Upper lobe of right lung (tissue), 1 donor: ENCODE data around the gene PGAP3. TPM values are rescaled to one million over a fixed set of nuclear protein-coding genes. Genes with fewer than 3 reads are reported as not detected.

ENCODE experiments used
- ATAC-seq: fragments of 200-7000 bp; cut with Tn5 transposase; one replicate; pipeline ENCODE4 v1.9.1; 2020; ENCODE audit warnings: mild to moderate bottlenecking, moderate library complexity
- DNase-seq: peaks from one replicate; pipeline ENCODE4 v3.0.0-alpha.2; 2020
- H3K27ac ChIP-seq: fragments of 200-600 bp; one replicate; pipeline ENCODE4 v1.8.0; 2022
- H3K27me3 ChIP-seq: fragments of 200-600 bp; one replicate; pipeline ENCODE4 v1.8.0; 2022; ENCODE audit warnings: mild to moderate bottlenecking
- H3K36me3 ChIP-seq: fragments of 200-600 bp; one replicate; pipeline ENCODE4 v1.8.0; 2022
- H3K4me1 ChIP-seq: fragments of 200-600 bp; one replicate; pipeline ENCODE4 v1.8.0; 2022
- H3K4me3 ChIP-seq: fragments of 200-600 bp; one replicate; pipeline ENCODE4 v1.8.0; 2022; ENCODE audit warnings: mild to moderate bottlenecking
- H3K9me3 ChIP-seq: fragments of 200-600 bp; one replicate; pipeline ENCODE4 v1.8.0; 2022
- CTCF ChIP-seq: fragments of 200-600 bp; IDR thresholded peaks from one replicate; pipeline ENCODE4 v1.8.0; 2022; ENCODE audit warnings: antibody characterized with exemption
- intact Hi-C: fragments of 100-400 bp; cut with DNase I; formaldehyde crosslinking; loops from one replicate; pipeline ENCODE4 v1.11.0; 2022
- total RNA-seq: library from RNA; stranded (reverse); fragmentation: NEBNext Ultra II Directional; extraction: Animal tissue kit (Norgen Biotek cat#: 25700); gene quantifications from one replicate; pipeline ENCODE4 v1.2.1, GENCODE V29; 2021
- donor health status: DM: no; HTN: yes; CAD: no; lungs with severe emphysema.

The PGAP3 gene
- total RNA-seq, 1 donor from 2014 or later, result 24.5 TPM

GRCh38 chr17:39626171-39627046 is 61.4 kb downstream of the PGAP3 start, which contains the start of gene PPP1R1B:
TSS of gene PPP1R1B (plus strand) at chr17:39626952. CDS start at chr17:39627393, 441 bp downstream.
- ATAC-seq (no peak), DNase-seq (no peak)
- H3K9me3 ChIP-seq, result no peaks in the 10 kb centered on the region
- H3K4me1 ChIP-seq, result peaks cover 5% of the 10 kb centered on the region
- H3K27me3 ChIP-seq, result peaks cover 33% of the 10 kb centered on the region
- peak within 1 kb of the TSS; percentile 39 for H3K4me3 ChIP-seq
- H3K27ac ChIP-seq, result no peak within 1 kb of the TSS
- intact Hi-C loops, result loop anchor here (10.0 kb wide), 1 partner anchor 128 kb away; no protein-coding TSS in a partner anchor
- TF ChIP-seq CTCF, result no peak
- no peaks in the 10 kb centered on the region for H3K36me3 ChIP-seq

- TF ChIP-seq CTCF, result no peak
- ATAC-seq (no peak), DNase-seq (no peak)
- H3K4me1 ChIP-seq, result peaks cover 5% of the 10 kb centered on the region
- intact Hi-C loops, result loop anchor here (10.0 kb wide), 1 partner anchor 130 kb away; no protein-coding TSS in a partner anchor
- no peak overlapping the region for H3K4me3 ChIP-seq
- H3K27me3 ChIP-seq, result peaks cover 33% of the 10 kb centered on the region
- H3K9me3 ChIP-seq, result no peaks in the 10 kb centered on the region
- H3K27ac ChIP-seq, result no peak overlapping the region
- H3K36me3 ChIP-seq, result no peaks in the 10 kb centered on the region
These were observed 62.6 kb downstream of the PGAP3 start for GRCh38 chr17:39625198-39625785.

- Histone ChIP-seq H3K36me3 (no peaks in the 10 kb centered on the region), H3K4me3 (no peak overlapping the region), H3K4me1 (peaks cover 5% of the 10 kb centered on the region), H3K27me3 (peaks cover 27% of the 10 kb centered on the region), H3K9me3 (no peaks in the 10 kb centered on the region), H3K27ac (no peak overlapping the region)
- no peak for TF ChIP-seq CTCF
- ATAC-seq (no peak), DNase-seq (no peak)
- intact Hi-C loops, result loop anchor here (5.0 to 10.0 kb wide), 2 partner anchors 77 to 130 kb away; no protein-coding TSS in a partner anchor
These were observed 63.5 kb downstream of the PGAP3 start for GRCh38 chr17:39624313-39624712.

GRCh38 chr17:39623356-39623950 is 64.4 kb downstream of the PGAP3 start:
- peaks cover 27% of the 10 kb centered on the region for H3K27me3 ChIP-seq
- peaks cover 8% of the 10 kb centered on the region for H3K4me1 ChIP-seq
- DNase-seq (peak; percentile 95), ATAC-seq (peak; percentile 87)
- H3K9me3 ChIP-seq, result no peaks in the 10 kb centered on the region
- intact Hi-C loops, result loop anchor here (5.0 to 10.0 kb wide), 2 partner anchors 76 to 131 kb away; no protein-coding TSS in a partner anchor
- peak; percentile 95 for TF ChIP-seq CTCF
- no peaks in the 10 kb centered on the region for H3K36me3 ChIP-seq
- no peak overlapping the region for H3K4me3 ChIP-seq
- no peak overlapping the region for H3K27ac ChIP-seq

- peaks cover 23% of the 10 kb centered on the region for H3K27me3 ChIP-seq
- H3K4me1 ChIP-seq, result peaks cover 9% of the 10 kb centered on the region
- no peaks in the 10 kb centered on the region for H3K9me3 ChIP-seq
- H3K36me3 ChIP-seq, result no peaks in the 10 kb centered on the region
- TF ChIP-seq CTCF, result no peak
- H3K4me3 ChIP-seq, result no peak overlapping the region
- no peak for DNase-seq
- ATAC-seq, result no peak
- no peak overlapping the region for H3K27ac ChIP-seq
- intact Hi-C loops, result loop anchor here (5.0 to 10.0 kb wide), 2 partner anchors 75 to 132 kb away; no protein-coding TSS in a partner anchor
These were observed 65.4 kb downstream of the PGAP3 start for GRCh38 chr17:39622380-39623006.
